Panc1 (cell line): Measurements from ENCODE around the gene NOXO1. TPM values are rescaled to one million over a fixed set of nuclear protein-coding genes. Genes with fewer than 3 reads are reported as not detected.

Experiments
- ATAC-seq: fragments of 200-7000 bp; cut with Tn5 transposase; 2 replicates; pipeline ENCODE4 v1.9.1; 2020; ENCODE audit warnings: mild to moderate bottlenecking, moderate library complexity
- BruUV-seq: library from RNA; stranded (reverse); fragments of 400-500 nt; replicated peaks from 2 replicates; lab custom pipeline; 2021; lab: Mats Ljungman, UMichigan
- CTCF ChIA-PET: fragments of 300-600 bp; sonication (Branson Sonifier 250); formaldehyde crosslinking; loops from one replicate; lab custom pipeline; 2022; ENCODE audit warnings: antibody characterized with exemption; lab: Charles Lee
- POLR2A ChIA-PET: fragments of 300-600 bp; sonication (Branson Sonifier 250); formaldehyde crosslinking; loops from one replicate; lab custom pipeline; 2022; ENCODE audit warnings: antibody characterized with exemption; lab: Charles Lee
- DNase-seq: peaks from one replicate; pipeline ENCODE4 v3.0.0-alpha.2; 2010; ENCODE audit warnings: low read depth, low spot score
- H3K27ac ChIP-seq: 2 replicates; pipeline ENCODE4 v1.5.1; 2011; ENCODE audit warnings: mild to moderate bottlenecking, low read length, inconsistent platforms
- H3K27me3 ChIP-seq: fragments of 200-500 bp; sonication (Bioruptor generic); 2 replicates; pipeline ENCODE4 v1.6.0; 2014; ENCODE audit warnings: low read length, inconsistent platforms; ENCODE audit not compliant: control insufficient read depth, insufficient read depth
- H3K36me3 ChIP-seq: fragments of 200-500 bp; sonication (Bioruptor generic); 2 replicates; pipeline ENCODE4 v1.5.1; 2014; ENCODE audit warnings: inconsistent platforms, mild to moderate bottlenecking, low read length, moderate library complexity; ENCODE audit not compliant: control insufficient read depth, insufficient read depth
- H3K4me1 ChIP-seq: 2 replicates; pipeline ENCODE4 v1.5.1; 2011; ENCODE audit warnings: inconsistent platforms, mild to moderate bottlenecking, low read length, moderate library complexity; ENCODE audit not compliant: control insufficient read depth, insufficient read depth
- H3K4me3 ChIP-seq, 2 experiments: 2 replicates each; pipeline ENCODE4 v1.5.1; 2011 to 2012; ENCODE audit warnings: low read depth in 2 of 2, low read length in 2 of 2, mild to moderate bottlenecking in 2 of 2, inconsistent platforms in 1 of 2, moderate library complexity in 1 of 2
- H3K9me3 ChIP-seq: fragments of 200-500 bp; sonication (Bioruptor generic); 2 replicates; pipeline ENCODE4 v1.5.1; 2014; ENCODE audit warnings: low read depth, mild to moderate bottlenecking, inconsistent platforms, low read length, moderate library complexity; ENCODE audit not compliant: control insufficient read depth, insufficient read depth
- POLR2AphosphoS5 ChIP-seq: IDR thresholded peaks from 2 replicates; pipeline ENCODE4 v1.6.1; 2012; ENCODE audit warnings: mild to moderate bottlenecking, low read depth, low read length, moderate library complexity
- SIN3A ChIP-seq: IDR thresholded peaks from 2 replicates; pipeline ENCODE4 v1.6.1; 2012; ENCODE audit warnings: low read depth, mild to moderate bottlenecking, low read length, moderate library complexity, borderline replicate concordance; ENCODE audit not compliant: insufficient read depth
- TCF7L2 ChIP-seq: IDR thresholded peaks from 2 replicates; pipeline ENCODE4 v1.6.1; 2011; ENCODE audit warnings: mild to moderate bottlenecking, low read depth, low read length, inconsistent platforms
- in situ Hi-C: cut with HindIII; loops from 2 replicates; pipeline ENCODE4 v1.10.0; 2016; ENCODE audit warnings: low sequenced_read_pairs, low pct_unique_long_range_greater_than_20kb
- intact Hi-C: fragments of 100-400 bp; cut with micrococcal nuclease; formaldehyde crosslinking; loops from one replicate; pipeline ENCODE4 v1.10.0; 2022; ENCODE audit not compliant: unreplicated experiment
- total RNA-seq: library from RNA; stranded (reverse); gene quantifications from one replicate; pipeline ENCODE4 v1.2.1, GENCODE V29; 2021; ENCODE audit not compliant: unreplicated experiment
- TF ChIP-seq, protein P1 (sequence below): fragments of 450-650 bp; IDR thresholded peaks from 2 replicates; pipeline ENCODE4 v1.5.1; 2017; ENCODE audit warnings: mild to moderate bottlenecking
- TF ChIP-seq, protein P2 (sequence below), 2 experiments: IDR thresholded peaks; 2 replicates each; pipeline ENCODE4 v1.6.1; 2011 to 2012; ENCODE audit warnings: low read depth in 2 of 2, control low read depth in 1 of 2, low read length in 1 of 2, mild to moderate bottlenecking in 1 of 2, moderate library complexity in 1 of 2; ENCODE audit not compliant: insufficient read depth in 1 of 2

The NOXO1 gene
- total RNA-seq, 1 experiment from 2014 or later, result 4.0 TPM

- TF ChIP-seq, protein P1, sequence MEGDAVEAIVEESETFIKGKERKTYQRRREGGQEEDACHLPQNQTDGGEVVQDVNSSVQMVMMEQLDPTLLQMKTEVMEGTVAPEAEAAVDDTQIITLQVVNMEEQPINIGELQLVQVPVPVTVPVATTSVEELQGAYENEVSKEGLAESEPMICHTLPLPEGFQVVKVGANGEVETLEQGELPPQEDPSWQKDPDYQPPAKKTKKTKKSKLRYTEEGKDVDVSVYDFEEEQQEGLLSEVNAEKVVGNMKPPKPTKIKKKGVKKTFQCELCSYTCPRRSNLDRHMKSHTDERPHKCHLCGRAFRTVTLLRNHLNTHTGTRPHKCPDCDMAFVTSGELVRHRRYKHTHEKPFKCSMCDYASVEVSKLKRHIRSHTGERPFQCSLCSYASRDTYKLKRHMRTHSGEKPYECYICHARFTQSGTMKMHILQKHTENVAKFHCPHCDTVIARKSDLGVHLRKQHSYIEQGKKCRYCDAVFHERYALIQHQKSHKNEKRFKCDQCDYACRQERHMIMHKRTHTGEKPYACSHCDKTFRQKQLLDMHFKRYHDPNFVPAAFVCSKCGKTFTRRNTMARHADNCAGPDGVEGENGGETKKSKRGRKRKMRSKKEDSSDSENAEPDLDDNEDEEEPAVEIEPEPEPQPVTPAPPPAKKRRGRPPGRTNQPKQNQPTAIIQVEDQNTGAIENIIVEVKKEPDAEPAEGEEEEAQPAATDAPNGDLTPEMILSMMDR, result no peak
- TF ChIP-seq, protein P2, sequence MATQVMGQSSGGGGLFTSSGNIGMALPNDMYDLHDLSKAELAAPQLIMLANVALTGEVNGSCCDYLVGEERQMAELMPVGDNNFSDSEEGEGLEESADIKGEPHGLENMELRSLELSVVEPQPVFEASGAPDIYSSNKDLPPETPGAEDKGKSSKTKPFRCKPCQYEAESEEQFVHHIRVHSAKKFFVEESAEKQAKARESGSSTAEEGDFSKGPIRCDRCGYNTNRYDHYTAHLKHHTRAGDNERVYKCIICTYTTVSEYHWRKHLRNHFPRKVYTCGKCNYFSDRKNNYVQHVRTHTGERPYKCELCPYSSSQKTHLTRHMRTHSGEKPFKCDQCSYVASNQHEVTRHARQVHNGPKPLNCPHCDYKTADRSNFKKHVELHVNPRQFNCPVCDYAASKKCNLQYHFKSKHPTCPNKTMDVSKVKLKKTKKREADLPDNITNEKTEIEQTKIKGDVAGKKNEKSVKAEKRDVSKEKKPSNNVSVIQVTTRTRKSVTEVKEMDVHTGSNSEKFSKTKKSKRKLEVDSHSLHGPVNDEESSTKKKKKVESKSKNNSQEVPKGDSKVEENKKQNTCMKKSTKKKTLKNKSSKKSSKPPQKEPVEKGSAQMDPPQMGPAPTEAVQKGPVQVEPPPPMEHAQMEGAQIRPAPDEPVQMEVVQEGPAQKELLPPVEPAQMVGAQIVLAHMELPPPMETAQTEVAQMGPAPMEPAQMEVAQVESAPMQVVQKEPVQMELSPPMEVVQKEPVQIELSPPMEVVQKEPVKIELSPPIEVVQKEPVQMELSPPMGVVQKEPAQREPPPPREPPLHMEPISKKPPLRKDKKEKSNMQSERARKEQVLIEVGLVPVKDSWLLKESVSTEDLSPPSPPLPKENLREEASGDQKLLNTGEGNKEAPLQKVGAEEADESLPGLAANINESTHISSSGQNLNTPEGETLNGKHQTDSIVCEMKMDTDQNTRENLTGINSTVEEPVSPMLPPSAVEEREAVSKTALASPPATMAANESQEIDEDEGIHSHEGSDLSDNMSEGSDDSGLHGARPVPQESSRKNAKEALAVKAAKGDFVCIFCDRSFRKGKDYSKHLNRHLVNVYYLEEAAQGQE (IDR thresholded peaks at IDR 0.05; ENCODE audit: insufficient read depth in 1 of 2, low read depth in 2 of 2, low read length in 1 of 2), result no peak
- TF ChIP-seq POLR2AphosphoS5 (no peak), SIN3A (no peak), TCF7L2 (no peak)
- ChIA-PET CTCF (no interaction called here), POLR2A (no interaction called here)
- DNase-seq, result no peak
- in situ Hi-C loops (no loop called here), intact Hi-C loops (loop anchor here (10.0 kb wide), 1 partner anchor 115 kb away; the partner anchor contains the start of gene RAB26)
- no peaks in the 10 kb centered on the region for H3K36me3 ChIP-seq
- BruUV-seq, result no TSS peak
- H3K27me3 ChIP-seq, result no peaks in the 10 kb centered on the region
- H3K4me1 ChIP-seq, result peaks cover 73% of the 10 kb centered on the region
- no peak for ATAC-seq
- no peaks in the 10 kb centered on the region for H3K9me3 ChIP-seq
- H3K4me3 ChIP-seq, result peak overlapping the region in 1 of 2 experiments; percentile 59; a peak in 1 of 4 replicates
- H3K27ac ChIP-seq, result peak overlapping the region; percentile 95; the same call in 1 of the 2 replicates
Measured at GRCh38 chr16:2029350-2029749, 48.1 kb upstream of the NOXO1 start.

DNA sequence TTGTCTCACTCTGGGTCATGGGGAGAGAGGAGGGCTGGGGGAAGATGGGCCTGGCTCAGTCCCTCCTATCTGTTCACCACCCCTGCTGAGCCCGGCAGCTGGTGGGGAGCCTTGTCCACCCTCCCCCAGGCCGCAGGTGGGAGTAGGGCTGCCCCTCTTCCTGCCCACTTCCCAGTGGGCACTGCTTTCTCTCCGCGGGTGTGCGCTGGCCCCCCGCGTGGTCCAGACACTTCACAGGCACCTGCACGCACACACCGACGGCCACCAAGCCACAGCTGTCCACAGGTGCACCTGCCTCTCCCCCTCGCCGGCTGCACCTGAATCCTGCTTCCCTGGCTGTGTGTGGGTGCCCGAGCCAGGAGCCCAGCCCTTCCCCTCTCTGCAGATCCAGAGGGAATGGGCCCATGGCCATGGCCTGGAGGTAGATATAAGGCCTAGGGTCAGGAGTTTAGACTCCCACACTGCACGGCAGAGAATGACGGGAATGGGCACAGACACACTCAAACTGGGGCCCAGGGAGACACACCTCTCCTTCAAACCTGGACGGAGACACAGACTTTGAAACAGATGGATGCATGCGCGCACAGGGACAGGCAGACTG lies 47.5 kb upstream of the NOXO1 start:
- H3K4me3 ChIP-seq, result peak overlapping the region; percentile 54 to 59

More for the DNA sequence above, 47.5 kb upstream of the NOXO1 start:
- ChIA-PET POLR2A (no interaction called here), CTCF (no interaction called here)
- no peaks in the 10 kb centered on the region for H3K27me3 ChIP-seq
- ATAC-seq (no peak), DNase-seq (no peak)
- intact Hi-C loops, result loop anchor here (10.0 kb wide), 1 partner anchor 116 kb away; the partner anchor contains the start of gene RAB26
- H3K4me1 ChIP-seq, result peaks cover 72% of the 10 kb centered on the region
- in situ Hi-C loops, result no loop called here
- peak overlapping the region; percentile 76 for H3K27ac ChIP-seq
- H3K36me3 ChIP-seq, result no peaks in the 10 kb centered on the region
- no peaks in the 10 kb centered on the region for H3K9me3 ChIP-seq
- TF ChIP-seq, protein P2 (IDR thresholded peaks at IDR 0.05; ENCODE audit: insufficient read depth in 1 of 2, low read depth in 2 of 2, low read length in 1 of 2), result no peak
- TF ChIP-seq SIN3A (no peak), TCF7L2 (no peak), POLR2AphosphoS5 (no peak)
- TF ChIP-seq, protein P1, result no peak
- no TSS peak for BruUV-seq
